Activated naive CD4-positive, alpha-beta T cell treated with anti-CD3 and anti-CD28 coated beads, Interleukin-2, amount 50 U/mL, for 24 hours (primary cell): ENCODE results near the gene GRID2.

Source experiments
- H3K27ac Mint-ChIP-seq: one replicate; pipeline ENCODE4 v1.8.0; 2021; ENCODE audit warnings: mild to moderate bottlenecking, mixed read lengths
- H3K27me3 Mint-ChIP-seq: one replicate; pipeline ENCODE4 v1.8.0; 2021; ENCODE audit warnings: mixed read lengths
- H3K36me3 Mint-ChIP-seq: one replicate; pipeline ENCODE4 v1.8.0; 2021; ENCODE audit warnings: mixed read lengths
- H3K4me1 Mint-ChIP-seq: one replicate; pipeline ENCODE4 v1.8.0; 2021; ENCODE audit warnings: mixed read lengths
- H3K4me3 Mint-ChIP-seq: one replicate; pipeline ENCODE4 v1.8.0; 2021; ENCODE audit warnings: mild to moderate bottlenecking, mixed read lengths
- H3K9me3 Mint-ChIP-seq: one replicate; pipeline ENCODE4 v1.8.0; 2021; ENCODE audit warnings: mixed read lengths

The GRID2 gene

DNA sequence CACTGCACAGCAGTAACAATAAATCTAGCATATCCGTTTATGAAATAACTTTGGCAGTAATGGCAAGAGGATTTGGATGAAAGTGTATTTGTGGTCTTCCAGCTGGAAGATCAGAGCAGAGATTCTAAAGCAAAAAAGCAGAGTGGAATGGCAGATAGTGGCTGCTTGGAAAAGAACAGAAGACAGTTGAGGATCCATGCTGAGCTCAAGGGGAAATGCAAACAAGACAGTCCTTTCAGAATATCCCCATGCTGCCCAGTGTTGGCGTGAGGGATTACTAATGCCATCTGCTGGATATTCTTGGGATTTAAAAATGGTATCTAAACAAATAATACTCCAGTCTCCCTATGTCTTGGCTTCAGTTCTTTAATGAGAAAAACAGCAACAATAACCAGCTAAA lies 895.7 kb downstream of the GRID2 start:
- no peak overlapping the region for H3K27ac Mint-ChIP-seq
- peaks cover 7% of the 10 kb centered on the region for H3K9me3 Mint-ChIP-seq
- H3K36me3 Mint-ChIP-seq = no peaks in the 10 kb centered on the region
- H3K4me3 Mint-ChIP-seq = no peak overlapping the region
- no peaks in the 10 kb centered on the region for H3K27me3 Mint-ChIP-seq
- no peaks in the 10 kb centered on the region for H3K4me1 Mint-ChIP-seq

DNA sequence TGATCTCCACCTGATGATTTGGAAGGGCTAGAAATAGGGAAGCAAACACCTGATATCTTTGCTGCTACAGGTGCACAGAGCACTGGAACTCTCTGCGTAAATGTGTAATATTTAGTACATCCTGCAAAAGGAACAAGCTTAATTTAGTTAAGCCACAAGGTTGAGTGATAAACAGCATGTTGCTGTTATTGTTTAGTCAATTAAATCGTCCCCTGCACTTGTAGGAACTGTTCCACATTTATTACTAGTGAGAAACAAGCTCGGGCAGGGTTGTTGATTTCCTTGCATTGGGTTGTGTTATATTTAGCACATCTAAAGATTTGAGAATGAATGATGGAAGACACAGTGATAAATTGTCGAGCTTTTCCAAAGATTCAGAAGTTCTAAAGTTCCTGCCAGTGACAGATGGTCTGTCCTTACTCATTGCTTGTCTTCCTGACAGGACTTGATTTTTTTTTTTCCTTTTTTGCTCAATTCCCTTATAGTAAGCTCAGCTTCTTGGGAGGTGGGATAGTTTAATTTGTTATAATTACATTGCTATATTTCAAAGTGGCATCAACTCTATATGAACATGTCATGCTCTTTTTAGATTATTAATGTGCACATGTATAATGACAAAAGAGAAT lies 897.8 kb downstream of the GRID2 start:
- Mint-ChIP-seq H3K4me3 (no peak overlapping the region), H3K27ac (no peak overlapping the region), H3K27me3 (no peaks in the 10 kb centered on the region), H3K9me3 (no peaks in the 10 kb centered on the region), H3K36me3 (no peaks in the 10 kb centered on the region), H3K4me1 (no peaks in the 10 kb centered on the region)

DNA sequence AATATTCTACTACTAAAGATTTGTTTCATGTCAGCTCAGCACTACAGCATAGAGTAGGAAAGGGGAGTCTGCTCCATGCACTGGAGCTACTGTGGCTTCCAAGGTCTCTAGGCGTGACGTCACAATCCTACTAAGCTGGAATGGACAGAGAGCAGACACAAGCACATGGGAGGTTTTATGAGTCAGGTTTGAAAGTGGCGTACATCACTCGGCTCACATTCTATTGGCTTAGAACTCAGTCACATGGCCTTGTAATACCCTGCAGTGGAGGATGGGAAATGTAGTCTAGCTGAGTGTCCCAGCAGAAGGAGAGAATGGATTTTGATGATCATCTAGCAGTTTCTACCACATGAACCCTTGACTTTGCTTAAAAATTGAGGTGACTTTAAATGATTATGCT lies 899.9 kb downstream of the GRID2 start:
- no peaks in the 10 kb centered on the region for H3K4me1 Mint-ChIP-seq
- no peaks in the 10 kb centered on the region for H3K27me3 Mint-ChIP-seq
- H3K4me3 Mint-ChIP-seq = no peak overlapping the region
- no peaks in the 10 kb centered on the region for H3K9me3 Mint-ChIP-seq
- no peaks in the 10 kb centered on the region for H3K36me3 Mint-ChIP-seq
- no peak overlapping the region for H3K27ac Mint-ChIP-seq

DNA sequence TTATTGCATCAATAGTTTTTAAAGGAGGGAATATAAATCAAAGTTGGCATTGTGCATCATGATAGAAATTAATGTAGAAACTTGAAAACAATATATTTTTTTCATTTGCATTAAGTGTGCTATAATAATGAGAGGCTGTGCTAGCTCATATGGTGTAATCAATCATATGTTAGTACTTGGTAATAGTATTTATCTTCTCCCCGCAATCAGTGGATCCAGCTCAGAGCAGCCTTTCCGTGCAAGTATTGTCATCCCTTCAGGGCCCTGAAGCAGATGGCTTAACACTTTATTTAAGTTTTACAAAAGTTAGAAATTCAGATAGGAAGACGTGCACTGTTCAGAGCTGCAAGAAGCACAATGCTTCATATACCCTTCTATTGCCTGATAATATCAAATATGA lies 908.5 kb downstream of the GRID2 start:
- no peak overlapping the region for H3K27ac Mint-ChIP-seq
- no peaks in the 10 kb centered on the region for H3K4me1 Mint-ChIP-seq
- no peaks in the 10 kb centered on the region for H3K36me3 Mint-ChIP-seq
- H3K9me3 Mint-ChIP-seq = peaks cover 10% of the 10 kb centered on the region
- no peak overlapping the region for H3K4me3 Mint-ChIP-seq
- no peaks in the 10 kb centered on the region for H3K27me3 Mint-ChIP-seq

DNA sequence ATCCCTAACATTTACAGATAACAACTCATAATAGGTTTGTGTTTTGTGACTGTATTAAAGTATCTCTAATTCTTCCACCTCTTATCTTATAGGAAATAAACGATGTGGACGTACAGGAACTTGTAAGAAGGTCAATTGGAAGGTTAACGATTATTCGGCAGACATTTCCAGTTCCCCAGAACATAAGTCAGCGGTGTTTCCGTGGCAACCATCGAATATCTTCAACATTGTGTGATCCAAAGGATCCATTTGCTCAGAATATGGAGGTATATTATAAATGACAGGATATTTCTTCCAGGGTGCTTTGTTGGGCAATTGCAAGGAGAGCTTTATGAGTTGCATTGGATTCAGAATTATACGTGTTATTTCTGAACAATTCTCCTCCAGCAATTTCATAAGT lies 912.9 kb downstream of the GRID2 start:
- H3K27me3 Mint-ChIP-seq = no peaks in the 10 kb centered on the region

DNA sequence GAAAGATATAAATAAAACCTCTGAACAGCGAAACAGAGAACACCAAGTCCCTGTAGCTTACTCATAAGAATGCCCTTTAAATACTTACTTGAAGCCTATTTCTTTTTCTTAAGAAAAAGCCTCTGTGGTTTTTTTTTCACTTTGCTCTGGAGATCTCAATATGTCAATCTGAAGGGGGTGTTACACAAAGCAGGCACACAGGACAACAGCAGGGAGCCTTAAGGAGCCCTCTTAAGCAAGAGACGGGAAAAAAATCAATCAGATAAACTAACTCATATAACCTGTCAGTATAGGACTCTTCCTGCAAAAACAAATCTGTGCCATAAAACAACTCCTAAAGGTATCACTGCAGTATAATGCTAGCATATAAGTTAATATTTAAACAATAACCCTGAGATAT lies 913.7 kb downstream of the GRID2 start:
- no peaks in the 10 kb centered on the region for H3K4me1 Mint-ChIP-seq
- no peak overlapping the region for H3K4me3 Mint-ChIP-seq
- H3K27me3 Mint-ChIP-seq = no peaks in the 10 kb centered on the region
- no peak overlapping the region for H3K27ac Mint-ChIP-seq
- peaks cover 7% of the 10 kb centered on the region for H3K9me3 Mint-ChIP-seq
- no peaks in the 10 kb centered on the region for H3K36me3 Mint-ChIP-seq

More for the DNA sequence above, 912.9 kb downstream of the GRID2 start:
- no peak overlapping the region for H3K27ac Mint-ChIP-seq
- no peaks in the 10 kb centered on the region for H3K4me1 Mint-ChIP-seq
- no peak overlapping the region for H3K4me3 Mint-ChIP-seq
- peaks cover 10% of the 10 kb centered on the region for H3K9me3 Mint-ChIP-seq
- no peaks in the 10 kb centered on the region for H3K36me3 Mint-ChIP-seq

DNA sequence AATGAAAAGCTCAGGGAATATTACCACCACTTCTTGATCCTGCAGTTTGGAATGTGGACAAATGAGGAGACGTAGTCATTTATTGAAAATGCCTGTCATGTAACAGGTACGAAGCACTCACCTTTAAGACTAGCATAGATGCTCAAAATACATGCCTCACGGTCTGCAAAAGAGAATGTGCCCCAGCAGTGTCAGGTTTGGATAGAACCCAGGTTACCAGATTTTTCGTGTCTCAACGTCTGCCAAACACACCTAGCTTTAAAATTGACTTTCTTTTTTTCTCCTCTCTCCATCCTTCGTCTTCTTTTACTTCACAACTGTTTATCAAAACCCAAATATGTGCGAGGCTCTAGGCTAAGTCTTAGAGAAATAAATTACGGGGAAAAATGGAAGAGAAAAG lies 918.0 kb downstream of the GRID2 start:
- Mint-ChIP-seq H3K27me3 (no peaks in the 10 kb centered on the region), H3K9me3 (no peaks in the 10 kb centered on the region), H3K4me3 (no peak overlapping the region), H3K27ac (no peak overlapping the region), H3K4me1 (no peaks in the 10 kb centered on the region), H3K36me3 (no peaks in the 10 kb centered on the region)

DNA sequence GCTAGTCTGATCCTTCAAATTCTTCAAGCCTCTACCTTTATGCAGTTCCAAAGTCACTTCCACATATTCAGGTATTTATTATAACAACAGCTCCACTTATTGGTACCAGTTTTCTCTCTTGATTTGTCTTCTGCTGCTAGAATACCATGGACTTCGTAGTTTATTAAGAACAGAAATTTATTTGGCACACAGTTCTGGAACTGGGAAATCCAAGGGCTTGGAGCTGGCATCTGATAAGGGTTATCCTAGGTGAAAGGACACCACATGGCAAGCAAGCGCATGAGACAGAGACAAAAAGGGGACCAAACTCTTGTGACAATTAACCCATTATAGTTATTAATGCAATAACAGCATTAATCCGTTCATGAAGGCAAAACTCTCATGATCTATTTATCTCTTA lies 924.3 kb downstream of the GRID2 start:
- Mint-ChIP-seq H3K4me3 (no peak overlapping the region), H3K4me1 (no peaks in the 10 kb centered on the region), H3K27ac (no peak overlapping the region), H3K36me3 (no peaks in the 10 kb centered on the region), H3K9me3 (peaks cover 4% of the 10 kb centered on the region), H3K27me3 (no peaks in the 10 kb centered on the region)

DNA sequence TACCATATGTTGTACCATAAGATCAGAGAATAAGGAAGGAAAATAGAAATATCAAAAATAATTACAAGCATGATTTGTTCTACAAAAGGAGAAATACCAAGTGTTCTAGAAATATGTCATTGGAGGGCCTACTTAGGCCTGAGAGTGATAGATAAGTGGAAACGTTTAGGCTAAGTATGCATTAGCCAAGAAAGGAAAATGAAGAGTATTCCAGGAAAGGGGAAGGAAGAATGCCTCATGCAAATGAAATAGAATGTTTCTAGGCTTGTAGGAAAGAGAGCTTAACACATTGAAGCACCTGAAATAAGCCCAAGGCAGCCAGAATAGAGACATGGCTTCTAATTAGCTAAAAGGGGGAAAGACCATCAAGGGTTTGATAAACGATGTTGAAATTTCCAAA lies 929.1 kb downstream of the GRID2 start:
- no peaks in the 10 kb centered on the region for H3K4me1 Mint-ChIP-seq
- no peak overlapping the region for H3K27ac Mint-ChIP-seq
- H3K4me3 Mint-ChIP-seq = no peak overlapping the region
- no peaks in the 10 kb centered on the region for H3K27me3 Mint-ChIP-seq
- no peaks in the 10 kb centered on the region for H3K36me3 Mint-ChIP-seq
- peaks cover 4% of the 10 kb centered on the region for H3K9me3 Mint-ChIP-seq

DNA sequence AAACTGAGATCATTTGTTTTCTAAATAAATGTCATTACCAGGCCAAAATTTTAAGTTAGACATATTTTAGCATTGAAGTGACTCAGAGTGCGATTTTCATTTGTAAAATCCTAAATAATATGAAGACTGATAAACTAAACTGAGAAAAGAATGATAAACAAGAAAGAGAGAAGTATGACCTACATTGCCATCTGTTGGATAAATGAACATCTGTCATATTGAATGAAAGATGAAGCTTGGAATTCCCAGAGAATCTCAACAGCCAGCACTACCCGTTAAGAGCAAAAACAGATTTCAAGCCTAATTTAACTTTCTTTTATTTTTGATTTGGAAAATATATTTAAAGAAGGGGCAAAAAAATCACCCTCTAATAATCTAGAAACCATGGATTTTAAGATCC lies 933.8 kb downstream of the GRID2 start:
- Mint-ChIP-seq H3K27me3 (no peaks in the 10 kb centered on the region), H3K27ac (no peak overlapping the region), H3K4me1 (no peaks in the 10 kb centered on the region), H3K36me3 (no peaks in the 10 kb centered on the region), H3K9me3 (peaks cover 4% of the 10 kb centered on the region), H3K4me3 (no peak overlapping the region)

DNA sequence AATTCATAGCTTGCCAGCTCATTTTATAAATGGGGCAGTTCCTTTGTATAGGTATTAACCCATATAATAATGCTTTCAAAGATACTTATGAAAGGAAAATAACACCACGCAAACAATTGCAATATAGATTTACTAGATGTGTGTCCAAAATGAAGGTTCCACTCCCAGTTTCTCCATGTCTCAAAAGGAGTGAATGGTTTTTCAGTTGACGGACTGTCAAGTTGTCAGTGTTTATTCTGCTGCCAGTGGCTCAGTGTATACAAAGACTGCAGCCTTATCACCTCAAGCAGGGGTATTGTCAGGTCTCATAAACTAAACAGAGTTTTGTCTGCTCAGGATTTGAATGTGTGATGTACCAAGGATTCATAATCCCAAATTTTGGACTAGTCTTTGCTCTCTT lies 939.5 kb downstream of the GRID2 start:
- no peaks in the 10 kb centered on the region for H3K36me3 Mint-ChIP-seq
- no peaks in the 10 kb centered on the region for H3K27me3 Mint-ChIP-seq
- H3K9me3 Mint-ChIP-seq = no peaks in the 10 kb centered on the region
- H3K4me1 Mint-ChIP-seq = no peaks in the 10 kb centered on the region
- H3K27ac Mint-ChIP-seq = no peak overlapping the region
- H3K4me3 Mint-ChIP-seq = no peak overlapping the region

DNA sequence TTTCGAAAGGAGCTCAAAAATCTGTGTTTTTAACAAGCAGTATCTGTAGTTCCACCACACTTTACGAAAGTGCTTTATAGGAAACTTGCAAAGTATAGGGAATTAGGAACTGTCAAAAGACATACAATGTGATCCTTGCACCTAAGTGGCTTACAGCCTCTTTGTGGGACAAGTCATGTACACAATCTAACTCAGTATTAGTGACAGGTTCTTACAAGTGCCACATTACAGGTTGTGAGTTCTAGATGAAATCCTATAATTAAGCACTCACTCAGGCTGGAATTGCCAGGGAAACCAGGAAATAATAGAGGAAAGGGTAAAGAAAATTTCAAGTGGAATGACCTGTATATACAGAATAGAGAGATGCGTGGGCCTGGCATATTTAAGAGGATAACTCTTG lies 957.4 kb downstream of the GRID2 start:
- no peaks in the 10 kb centered on the region for H3K4me1 Mint-ChIP-seq
- H3K27me3 Mint-ChIP-seq = no peaks in the 10 kb centered on the region
- no peaks in the 10 kb centered on the region for H3K9me3 Mint-ChIP-seq
- no peak overlapping the region for H3K4me3 Mint-ChIP-seq
- H3K36me3 Mint-ChIP-seq = no peaks in the 10 kb centered on the region
- H3K27ac Mint-ChIP-seq = no peak overlapping the region

DNA sequence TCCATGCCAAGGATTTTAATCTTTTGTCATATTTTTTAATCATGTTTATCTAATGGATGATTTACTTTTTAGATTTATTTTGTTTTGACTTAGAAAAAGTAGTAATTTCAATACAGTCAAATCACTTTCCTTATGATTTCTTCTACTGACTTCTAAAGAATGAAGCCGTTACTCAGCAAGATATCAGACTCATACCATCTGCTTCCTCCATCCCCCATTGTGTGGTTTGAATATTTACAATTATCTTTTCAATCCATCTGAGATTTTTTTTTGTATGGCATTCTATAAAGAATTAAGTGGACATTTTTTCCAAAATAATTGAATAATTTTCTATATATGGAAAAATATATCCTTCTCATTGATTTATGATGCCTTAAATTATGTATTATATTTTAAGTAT lies 959.4 kb downstream of the GRID2 start:
- no peak overlapping the region for H3K4me3 Mint-ChIP-seq
- no peaks in the 10 kb centered on the region for H3K9me3 Mint-ChIP-seq
- H3K27me3 Mint-ChIP-seq = no peaks in the 10 kb centered on the region
- no peaks in the 10 kb centered on the region for H3K36me3 Mint-ChIP-seq
- no peak overlapping the region for H3K27ac Mint-ChIP-seq
- no peaks in the 10 kb centered on the region for H3K4me1 Mint-ChIP-seq

DNA sequence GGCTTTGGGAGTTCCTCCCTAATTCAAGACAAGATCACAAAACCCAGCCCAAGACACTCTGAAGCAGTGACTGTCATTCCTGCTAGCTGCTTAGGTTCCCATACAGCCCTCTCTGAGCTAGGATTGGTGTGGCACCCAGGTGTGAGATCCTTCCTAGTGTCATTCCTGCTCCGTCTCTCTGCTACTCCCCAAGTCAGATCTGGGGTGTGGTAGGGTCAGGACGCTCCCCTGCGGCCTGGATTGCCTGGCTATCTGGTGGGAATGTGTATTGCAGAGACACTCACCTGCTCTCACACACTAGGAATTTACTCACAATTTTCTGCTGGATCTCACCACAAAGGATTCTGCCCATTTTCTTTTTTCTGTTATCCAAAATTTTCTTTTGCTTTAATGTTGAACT lies 964.0 kb downstream of the GRID2 start:
- Mint-ChIP-seq H3K4me1 (no peaks in the 10 kb centered on the region), H3K27ac (no peak overlapping the region), H3K4me3 (no peak overlapping the region), H3K27me3 (no peaks in the 10 kb centered on the region), H3K36me3 (no peaks in the 10 kb centered on the region), H3K9me3 (no peaks in the 10 kb centered on the region)

DNA sequence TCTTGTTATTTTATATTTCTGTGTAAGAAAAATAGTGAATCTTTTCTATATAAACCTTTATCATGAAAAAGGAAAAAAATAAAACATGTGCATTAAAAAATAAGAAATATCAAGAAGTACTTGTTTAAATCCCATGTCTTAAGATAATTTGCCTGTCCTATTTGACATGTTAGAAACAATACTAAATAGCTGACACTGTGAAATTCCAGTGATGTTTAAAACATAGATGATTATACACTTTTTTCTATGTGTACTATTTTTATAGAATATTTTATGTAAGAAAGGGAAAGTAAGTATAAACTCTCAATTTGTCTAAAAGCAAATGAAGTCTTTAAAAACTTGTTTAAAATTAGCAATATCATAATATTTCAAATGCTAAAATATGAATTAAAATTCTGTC lies 981.6 kb downstream of the GRID2 start:
- Mint-ChIP-seq H3K27ac (no peak overlapping the region), H3K4me3 (no peak overlapping the region), H3K4me1 (no peaks in the 10 kb centered on the region)

DNA sequence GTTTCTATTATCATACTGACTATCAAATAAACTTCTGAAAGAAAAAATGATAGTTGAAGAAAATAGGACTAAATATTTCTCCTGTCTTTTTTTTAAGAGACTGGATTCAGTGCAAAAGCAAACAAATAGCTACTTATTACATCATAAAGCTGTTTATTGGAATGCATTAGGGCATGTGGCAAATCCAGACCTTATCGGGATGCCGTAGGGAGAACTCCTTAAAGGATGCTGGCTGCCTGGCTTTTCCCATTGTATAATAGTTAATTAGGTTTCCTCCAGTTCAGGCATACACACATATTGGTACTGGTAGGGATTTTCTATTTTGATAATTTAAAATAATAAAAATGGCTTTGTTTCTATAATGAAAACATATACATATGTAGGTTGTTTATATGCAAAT lies 985.5 kb downstream of the GRID2 start:
- Mint-ChIP-seq H3K4me1 (no peaks in the 10 kb centered on the region), H3K27me3 (no peaks in the 10 kb centered on the region), H3K9me3 (no peaks in the 10 kb centered on the region), H3K36me3 (no peaks in the 10 kb centered on the region), H3K27ac (no peak overlapping the region), H3K4me3 (no peak overlapping the region)

More for the DNA sequence above, 981.6 kb downstream of the GRID2 start:
- Mint-ChIP-seq H3K9me3 (no peaks in the 10 kb centered on the region), H3K36me3 (no peaks in the 10 kb centered on the region), H3K27me3 (no peaks in the 10 kb centered on the region)

DNA sequence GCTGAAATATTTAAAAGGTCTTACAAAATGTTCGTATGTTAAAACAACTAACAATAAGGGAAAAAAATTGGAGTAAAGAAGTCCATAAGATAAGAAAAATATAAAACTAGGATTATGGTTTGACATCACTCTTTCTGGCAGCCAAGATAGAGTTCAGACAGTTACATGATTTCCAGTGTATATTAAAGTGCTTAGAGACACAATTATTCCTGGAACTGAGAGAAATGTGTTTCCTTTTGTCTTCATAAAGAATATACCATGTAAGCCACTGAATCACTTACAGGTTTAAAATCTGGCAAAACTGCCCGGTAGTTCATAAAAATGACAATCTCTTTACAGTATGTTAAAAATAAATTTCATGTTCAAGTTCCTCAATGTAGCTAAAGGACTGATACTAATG lies 986.1 kb downstream of the GRID2 start:
- H3K27ac Mint-ChIP-seq = no peak overlapping the region
- H3K4me1 Mint-ChIP-seq = no peaks in the 10 kb centered on the region
- H3K4me3 Mint-ChIP-seq = no peak overlapping the region
- no peaks in the 10 kb centered on the region for H3K27me3 Mint-ChIP-seq
- peaks cover 3% of the 10 kb centered on the region for H3K9me3 Mint-ChIP-seq
- H3K36me3 Mint-ChIP-seq = no peaks in the 10 kb centered on the region
